ENCODE results near the gene NKIRAS1. TPM values are rescaled to one million over a fixed set of nuclear protein-coding genes. Genes with fewer than 3 reads are reported as not detected.
"Not testable (repeated sequence)": the region's sequence is repeated elsewhere in the genome, so short reads cannot be mapped to it uniquely, and the experiment has no call there.

Gene NKIRAS1
- total and polyA plus RNA-seq, 9 donors: 8.7 to 18.9 (median 13.4) TPM

DNA sequence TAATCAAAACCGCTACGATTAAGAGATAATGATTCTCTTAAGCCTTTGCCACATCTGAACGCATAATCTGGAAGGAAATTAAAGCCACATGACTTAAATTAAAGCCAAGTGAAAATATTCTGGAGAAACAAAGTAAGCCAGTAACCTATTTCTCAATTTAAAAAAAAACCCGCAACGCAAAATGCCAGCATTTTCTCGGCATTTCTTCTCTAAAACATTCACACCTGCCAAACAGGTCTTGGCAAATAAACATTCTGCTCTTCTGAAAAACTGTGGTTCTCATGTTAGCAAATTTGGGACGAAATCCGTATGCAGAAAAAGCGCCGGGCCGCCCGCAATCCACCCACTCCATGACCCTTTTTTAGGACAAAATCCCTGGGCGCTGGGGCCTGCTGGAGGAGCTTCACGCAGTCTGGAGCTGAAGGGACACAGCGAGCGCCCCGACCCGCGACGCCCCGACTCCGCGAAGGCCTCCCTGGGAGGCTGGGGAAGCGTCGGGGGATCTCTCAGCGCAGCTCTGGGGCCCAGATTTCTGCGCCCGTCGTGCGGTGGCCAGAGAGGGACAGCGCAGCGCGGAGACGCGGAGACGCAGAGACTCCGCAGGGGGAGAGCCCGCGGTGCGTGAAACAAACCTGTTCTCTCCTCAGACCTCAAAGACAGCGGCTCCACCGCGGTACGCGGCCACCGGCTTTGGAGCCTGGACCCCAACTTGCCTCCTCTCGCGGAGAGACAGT lies 471 bp downstream of the NKIRAS1 start:
- intact Hi-C loops (cut with DNase I): loop anchor here in 2 of 4 donors (2.0 kb wide), 1 partner anchor 28 kb away; the partner anchor contains the start of gene NR1D2 (in 2 of the 2)
- TF ChIP-seq EP300 (IDR thresholded peaks at IDR 0.05) (no peak), POLR2A (IDR thresholded peaks at IDR 0.05) (no peak)
- TF ChIP-seq, protein P1, sequence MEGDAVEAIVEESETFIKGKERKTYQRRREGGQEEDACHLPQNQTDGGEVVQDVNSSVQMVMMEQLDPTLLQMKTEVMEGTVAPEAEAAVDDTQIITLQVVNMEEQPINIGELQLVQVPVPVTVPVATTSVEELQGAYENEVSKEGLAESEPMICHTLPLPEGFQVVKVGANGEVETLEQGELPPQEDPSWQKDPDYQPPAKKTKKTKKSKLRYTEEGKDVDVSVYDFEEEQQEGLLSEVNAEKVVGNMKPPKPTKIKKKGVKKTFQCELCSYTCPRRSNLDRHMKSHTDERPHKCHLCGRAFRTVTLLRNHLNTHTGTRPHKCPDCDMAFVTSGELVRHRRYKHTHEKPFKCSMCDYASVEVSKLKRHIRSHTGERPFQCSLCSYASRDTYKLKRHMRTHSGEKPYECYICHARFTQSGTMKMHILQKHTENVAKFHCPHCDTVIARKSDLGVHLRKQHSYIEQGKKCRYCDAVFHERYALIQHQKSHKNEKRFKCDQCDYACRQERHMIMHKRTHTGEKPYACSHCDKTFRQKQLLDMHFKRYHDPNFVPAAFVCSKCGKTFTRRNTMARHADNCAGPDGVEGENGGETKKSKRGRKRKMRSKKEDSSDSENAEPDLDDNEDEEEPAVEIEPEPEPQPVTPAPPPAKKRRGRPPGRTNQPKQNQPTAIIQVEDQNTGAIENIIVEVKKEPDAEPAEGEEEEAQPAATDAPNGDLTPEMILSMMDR (IDR thresholded peaks at IDR 0.05): no peak
- DNase-seq: no peak
- 1% methylated on average over 46 to 48 of the region's 48 CpGs for WGBS, 3 donors
- Histone ChIP-seq H3K4me1 (ENCODE audit: insufficient read depth) (peaks cover 4% of the 10 kb centered on the region), H3K27ac (peak overlapping the region; percentile 78 to 88), H3K9me3 (no peaks in the 10 kb centered on the region), H3K36me3 (no peaks in the 10 kb centered on the region), H3K27me3 (no peaks in the 10 kb centered on the region), H3K4me3 (peak overlapping the region; percentile 94)

DNA sequence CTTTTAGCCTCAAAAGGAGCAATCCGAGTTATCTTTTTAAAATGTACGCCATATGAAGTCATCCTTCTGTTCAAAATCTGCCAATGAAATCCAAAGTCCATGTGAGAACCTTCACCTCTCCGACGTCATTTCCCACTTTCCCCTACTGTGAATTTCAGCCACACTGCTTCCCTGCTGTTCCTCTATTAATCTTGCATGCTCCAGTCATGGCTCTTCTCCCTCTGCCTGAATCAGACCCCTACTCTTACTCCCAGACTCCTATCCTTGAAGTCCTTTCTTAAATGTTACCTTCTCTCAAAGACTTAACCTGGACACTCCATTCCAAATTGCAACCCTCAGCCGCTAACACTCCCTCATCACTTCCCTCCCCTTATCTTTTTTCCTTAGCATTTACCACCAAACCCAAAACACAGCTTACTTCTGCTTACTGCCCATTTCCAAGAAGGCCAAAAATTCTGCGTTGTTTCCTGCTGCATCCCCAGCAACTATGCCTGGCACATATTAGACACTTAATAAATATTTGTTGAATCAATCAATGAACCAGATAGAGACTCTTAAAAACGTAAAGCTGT lies 1.2 kb downstream of the NKIRAS1 start:
- TF ChIP-seq, protein P1 (IDR thresholded peaks at IDR 0.05): no peak
- TF ChIP-seq POLR2A (IDR thresholded peaks at IDR 0.05) (no peak), EP300 (IDR thresholded peaks at IDR 0.05) (no peak)
- Histone ChIP-seq H3K27ac (no peak overlapping the region), H3K4me3 (peak overlapping the region; percentile 94), H3K36me3 (no peaks in the 10 kb centered on the region), H3K4me1 (ENCODE audit: insufficient read depth) (peaks cover 4% of the 10 kb centered on the region), H3K9me3 (no peaks in the 10 kb centered on the region), H3K27me3 (no peaks in the 10 kb centered on the region)
- peak in 1 of 5 donors; percentile 28 for DNase-seq
- intact Hi-C loops (cut with DNase I): loop anchor here in 2 of 4 donors (2.0 kb wide), 1 partner anchor 29 kb away; the partner anchor contains the start of gene NR1D2 (in 2 of the 2)
- WGBS, 3 donors: 50 to 57% (median 53%) methylated on average over 7 of the region's 7 CpGs

DNA sequence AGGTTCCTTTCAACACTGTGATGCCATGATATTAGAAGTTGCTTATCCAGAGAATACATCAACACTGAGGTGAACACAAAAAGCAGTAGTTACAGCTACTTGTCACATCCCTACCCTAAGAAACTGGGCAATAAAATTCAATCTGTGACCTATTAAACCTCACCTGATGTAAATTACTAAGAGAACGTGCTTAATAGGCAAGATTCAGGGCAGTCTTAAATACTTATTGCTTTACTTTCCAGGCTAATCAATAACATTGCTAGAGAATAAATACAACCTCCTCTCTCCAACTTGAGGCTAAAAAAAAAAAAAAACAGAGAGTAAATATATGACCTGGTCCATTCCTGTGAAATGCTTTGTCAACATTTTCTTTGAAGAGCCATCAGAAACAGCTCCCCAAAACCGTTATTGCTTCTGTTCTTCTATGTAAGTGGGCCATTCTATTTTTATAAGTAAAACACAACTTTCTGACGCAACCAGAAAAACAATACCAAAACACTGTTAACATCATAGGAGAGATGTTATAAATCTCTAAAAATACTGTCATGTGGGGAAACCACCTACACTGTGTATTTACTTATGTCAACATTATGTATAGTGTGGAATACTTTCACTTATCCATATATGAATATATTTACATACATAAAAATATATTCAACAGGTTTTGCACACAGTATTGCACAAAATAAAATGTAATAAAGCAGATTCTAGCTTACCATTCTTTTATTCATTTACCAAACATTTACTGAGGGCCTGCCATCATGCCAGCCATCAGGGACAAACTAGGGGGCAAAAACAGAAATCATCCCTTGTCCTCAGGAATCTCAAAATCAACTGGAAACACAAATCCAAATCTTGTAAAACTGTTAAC lies 2.7 kb downstream of the NKIRAS1 start:
- no peaks in the 10 kb centered on the region for H3K27me3 ChIP-seq
- no peak overlapping the region for H3K27ac ChIP-seq
- H3K36me3 ChIP-seq: no peaks in the 10 kb centered on the region
- intact Hi-C loops (cut with DNase I): no loop called here
- DNase-seq: no peak
- peaks cover 4% of the 10 kb centered on the region for H3K4me1 ChIP-seq (ENCODE audit: insufficient read depth)
- TF ChIP-seq POLR2A (IDR thresholded peaks at IDR 0.05) (no peak), EP300 (IDR thresholded peaks at IDR 0.05) (no peak)
- TF ChIP-seq, protein P1 (IDR thresholded peaks at IDR 0.05): no peak
- H3K4me3 ChIP-seq: no peak overlapping the region
- WGBS, 3 donors: 73 to 76% (median 73%) methylated on average over 3 of the region's 3 CpGs
- no peaks in the 10 kb centered on the region for H3K9me3 ChIP-seq

DNA sequence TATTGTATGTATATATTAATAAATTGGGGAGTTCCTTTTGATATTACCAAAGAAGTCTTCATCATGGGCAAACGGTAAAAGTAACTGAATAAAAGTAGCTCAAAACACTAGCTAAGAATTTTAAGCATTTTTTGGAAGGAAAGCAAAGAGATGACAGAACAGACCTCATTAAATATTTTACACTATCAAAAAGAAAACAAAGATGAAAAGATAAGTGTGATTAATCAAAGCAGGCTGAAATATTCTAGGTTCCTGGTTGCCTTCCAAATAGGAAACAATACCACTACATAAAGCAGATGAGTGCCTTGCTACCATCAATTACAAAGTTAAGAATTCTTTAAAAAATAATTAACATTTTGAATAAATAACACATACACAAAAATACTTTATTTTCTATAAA lies 3.6 kb downstream of the NKIRAS1 start:
- H3K27me3 ChIP-seq: no peaks in the 10 kb centered on the region
- 86 to 88% (median 88%) methylated on average over 1 of the region's 1 CpG for WGBS, 3 donors
- intact Hi-C loops (cut with DNase I): no loop called here
- TF ChIP-seq, protein P1 (IDR thresholded peaks at IDR 0.05): no peak
- TF ChIP-seq POLR2A (IDR thresholded peaks at IDR 0.05) (no peak), EP300 (IDR thresholded peaks at IDR 0.05) (no peak)
- no peaks in the 10 kb centered on the region for H3K36me3 ChIP-seq
- no peak overlapping the region for H3K4me3 ChIP-seq
- H3K27ac ChIP-seq: no peak overlapping the region
- no peak for DNase-seq
- H3K4me1 ChIP-seq (ENCODE audit: insufficient read depth): peaks cover 4% of the 10 kb centered on the region
- H3K9me3 ChIP-seq: no peaks in the 10 kb centered on the region

DNA sequence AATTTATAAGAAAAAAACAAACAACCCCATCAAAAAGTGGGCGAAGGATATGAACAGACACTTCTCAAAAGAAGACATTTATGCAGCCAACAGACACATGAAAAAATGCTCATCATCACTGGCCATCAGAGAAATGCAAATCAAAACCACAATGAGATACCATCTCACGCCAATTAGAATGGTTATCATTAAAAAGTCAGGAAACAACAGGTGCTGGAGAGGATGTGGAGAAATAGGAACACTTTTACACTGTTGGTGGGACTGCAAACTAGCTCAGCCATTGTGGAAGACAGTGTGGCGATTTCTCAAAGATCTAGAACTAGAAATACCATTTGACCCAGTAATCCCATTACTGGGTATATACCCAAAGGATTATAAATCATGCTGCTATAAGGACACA lies 4.5 kb downstream of the NKIRAS1 start:
- 93 to 99% (median 97%) methylated on average over 3 of the region's 3 CpGs for WGBS, 3 donors
- not testable (repeated sequence) for H3K36me3 ChIP-seq, H3K4me3 ChIP-seq

More for the DNA sequence above, 4.5 kb downstream of the NKIRAS1 start:
- DNase-seq; H3K27ac ChIP-seq; intact Hi-C loops (cut with DNase I); H3K9me3 ChIP-seq; H3K27me3 ChIP-seq; H3K4me1 ChIP-seq (ENCODE audit: insufficient read depth): not testable (repeated sequence)
